Smooth muscle cell of the pulmonary artery (primary cell): Measurements from ENCODE around the gene VMO1. TPM values are rescaled to one million over a fixed set of nuclear protein-coding genes. Genes with fewer than 3 reads are reported as not detected.

Experiments
- total RNA-seq: library from RNA; depleted of rRNA; stranded (reverse); fragments of >200 nt; gene quantifications from 2 replicates; pipeline ENCODE4 v1.2.3, GENCODE V29; 2014

VMO1 gene, protein sequence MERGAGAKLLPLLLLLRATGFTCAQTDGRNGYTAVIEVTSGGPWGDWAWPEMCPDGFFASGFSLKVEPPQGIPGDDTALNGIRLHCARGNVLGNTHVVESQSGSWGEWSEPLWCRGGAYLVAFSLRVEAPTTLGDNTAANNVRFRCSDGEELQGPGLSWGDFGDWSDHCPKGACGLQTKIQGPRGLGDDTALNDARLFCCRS
- total RNA-seq: 0.33 TPM in 2 replicates

DNA sequence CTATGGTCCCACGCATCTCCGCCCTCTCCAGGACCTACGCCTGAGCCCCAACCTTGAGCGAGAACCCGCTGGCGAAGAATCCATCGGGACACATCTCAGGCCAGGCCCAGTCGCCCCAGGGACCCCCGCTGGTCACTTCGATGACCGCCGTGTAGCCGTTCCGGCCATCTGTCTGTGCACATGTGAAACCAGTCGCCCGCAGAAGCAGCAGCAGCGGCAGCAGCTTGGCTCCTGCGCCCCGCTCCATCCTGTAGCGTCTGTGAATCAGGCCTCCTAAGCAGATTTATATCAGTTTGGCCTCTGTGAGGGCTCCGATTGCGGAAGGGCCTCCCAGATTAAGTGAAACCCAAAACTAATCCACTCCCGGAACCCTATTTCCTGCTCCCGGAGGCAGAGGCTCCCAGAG is at the start of gene VMO1:
Gene VMO1 (minus strand): TSS at position 259 of the 406 bp plus-strand sequence. CDS start 12 bp downstream, at position 247.

DNA sequence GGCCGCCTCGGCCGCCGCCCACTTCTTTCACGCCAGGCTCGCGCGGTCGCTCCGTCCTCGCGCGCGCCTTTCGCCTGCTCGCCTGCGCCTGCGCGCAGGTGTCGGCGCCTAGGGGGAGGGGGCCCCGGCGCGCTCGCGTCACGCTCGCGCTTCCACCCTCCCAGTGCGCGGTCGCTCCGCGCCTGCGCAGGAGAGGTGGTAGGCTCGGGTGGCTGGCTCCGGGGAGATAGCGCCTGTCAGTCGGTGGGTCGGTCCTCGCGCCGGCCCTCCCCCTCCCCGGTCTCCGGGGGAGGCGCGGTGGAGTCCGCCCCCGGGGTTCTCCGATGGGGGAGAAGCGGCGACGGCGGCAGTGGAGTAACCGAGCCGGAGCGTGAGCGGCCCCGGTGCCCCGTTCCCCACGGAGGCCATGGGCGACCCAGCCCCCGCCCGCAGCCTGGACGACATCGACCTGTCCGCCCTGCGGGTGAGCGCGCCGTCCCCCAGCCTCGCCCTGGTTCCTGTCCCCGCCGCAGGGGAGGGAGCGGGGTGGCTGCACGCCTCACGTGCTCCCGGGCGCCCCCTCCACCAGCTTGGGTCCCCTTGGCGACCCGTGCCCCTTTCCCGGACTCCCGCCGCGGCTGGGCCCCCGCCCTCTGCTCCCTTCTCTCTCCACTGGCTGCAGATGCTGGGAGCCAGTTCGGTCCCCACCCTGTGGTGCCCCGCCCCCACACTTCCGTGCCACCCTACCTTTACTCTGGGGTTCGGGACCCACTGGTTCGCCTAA is 47.2 kb upstream of the VMO1 start, which contains the start of gene MINK1:
Gene MINK1 (plus strand): TSS at position 163 of the 763 bp plus-strand sequence. CDS start 244 bp downstream, at position 407.

DNA sequence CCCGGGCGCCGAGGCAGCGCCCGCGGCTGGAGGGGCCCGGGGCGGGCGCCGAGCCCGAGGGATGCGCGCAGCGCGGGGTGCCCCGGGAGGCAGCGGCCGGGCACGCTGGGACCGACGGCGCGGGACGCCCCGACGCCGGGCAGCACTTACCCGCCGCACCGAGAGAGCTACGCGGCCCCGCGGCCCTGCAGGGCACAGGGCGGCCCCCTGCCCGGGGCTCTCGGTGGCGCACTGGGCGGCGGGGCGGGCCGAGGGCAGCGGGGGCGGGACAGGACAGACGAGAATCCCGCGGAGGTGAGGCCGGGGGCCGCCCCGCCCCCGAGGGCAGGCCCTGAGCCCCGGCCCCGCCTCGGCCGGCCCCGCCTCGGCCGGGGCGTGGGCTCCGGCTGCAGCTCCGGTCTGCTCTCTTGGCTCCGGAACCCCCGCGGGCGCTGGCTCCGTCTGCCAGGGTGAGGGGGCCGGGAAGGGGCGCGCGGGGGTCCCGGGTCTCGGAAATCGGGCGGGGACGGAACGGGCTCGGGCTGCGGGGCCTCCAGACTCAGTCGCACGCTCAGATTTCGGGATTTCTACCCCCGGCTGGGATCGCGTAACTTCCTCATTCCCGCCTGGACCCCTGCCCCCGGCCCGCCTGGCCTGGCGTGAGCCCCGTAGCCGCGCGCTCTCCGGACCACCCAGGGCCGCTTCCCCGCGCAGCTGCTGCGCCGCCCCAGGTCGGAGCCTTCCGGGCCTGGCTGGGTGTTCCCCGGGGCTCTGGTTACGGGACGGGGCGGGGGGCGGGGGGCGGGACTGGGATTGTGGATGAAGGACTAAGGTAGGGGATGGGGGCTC is 20.8 kb upstream of the VMO1 start, which contains the start of gene PLD2:
Gene PLD2 (plus strand): TSS at position 376 of the 828 bp plus-strand sequence. CDS start 621 bp downstream, outside the sequence.

GRCh38 chr17:4802228-4802627 is 16.1 kb upstream of the VMO1 start, which contains the start of gene C17orf114:
C17orf114 (minus strand) TSS chr17:4802328.

DNA sequence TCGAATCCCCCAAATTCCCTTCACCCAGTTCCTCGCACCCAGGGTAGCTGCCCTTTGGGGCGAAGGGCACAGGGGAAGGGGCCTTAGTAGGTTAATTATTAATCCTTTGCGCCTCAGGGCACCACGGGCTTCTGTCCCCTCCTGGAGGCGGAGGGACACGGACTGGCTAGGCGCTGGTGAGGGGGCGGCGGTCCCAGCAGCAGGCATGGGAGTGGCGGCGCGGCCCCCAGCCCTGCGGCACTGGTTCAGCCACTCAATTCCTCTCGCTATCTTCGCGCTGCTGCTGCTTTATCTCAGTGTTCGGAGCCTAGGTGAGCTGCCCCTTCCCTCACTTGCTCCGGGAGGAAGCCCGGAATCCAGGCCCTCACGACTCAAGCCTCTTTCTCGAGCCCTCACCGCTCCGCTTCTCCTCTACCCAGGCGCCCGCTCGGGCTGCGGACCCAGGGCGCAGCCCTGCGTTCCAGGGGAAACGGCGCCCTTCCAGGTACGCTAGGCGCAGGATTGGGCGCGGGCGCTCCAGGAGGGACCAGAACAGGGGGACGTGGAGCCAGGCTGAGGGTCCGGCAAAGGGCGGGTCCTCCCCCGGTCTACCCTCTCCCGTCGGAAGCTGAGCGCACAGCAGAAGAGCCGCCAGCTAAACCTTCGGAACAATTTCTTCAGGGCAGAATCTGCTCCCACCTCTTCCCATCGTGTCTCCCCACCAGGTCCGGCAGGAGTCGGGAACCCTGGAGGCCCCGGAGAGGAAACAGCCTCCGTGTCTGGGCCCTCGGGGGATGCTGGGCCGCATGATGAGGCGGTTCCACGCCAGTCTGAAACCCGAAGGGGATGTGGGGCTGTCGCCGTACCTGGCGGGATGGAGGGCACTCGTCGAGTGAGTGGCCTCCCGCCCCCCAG is 2.9 kb upstream of the VMO1 start, which contains the start of gene GLTPD2:
Gene GLTPD2 (plus strand): TSS at position 158 of the 894 bp plus-strand sequence. CDS start 48 bp downstream, at position 206.

GRCh38 chr17:4771519-4772234 is 14.5 kb downstream of the VMO1 start, which contains the start of gene TM4SF5:
TM4SF5 (plus strand) TSS chr17:4771886; CDS start chr17:4771923, 37 bp downstream.

DNA sequence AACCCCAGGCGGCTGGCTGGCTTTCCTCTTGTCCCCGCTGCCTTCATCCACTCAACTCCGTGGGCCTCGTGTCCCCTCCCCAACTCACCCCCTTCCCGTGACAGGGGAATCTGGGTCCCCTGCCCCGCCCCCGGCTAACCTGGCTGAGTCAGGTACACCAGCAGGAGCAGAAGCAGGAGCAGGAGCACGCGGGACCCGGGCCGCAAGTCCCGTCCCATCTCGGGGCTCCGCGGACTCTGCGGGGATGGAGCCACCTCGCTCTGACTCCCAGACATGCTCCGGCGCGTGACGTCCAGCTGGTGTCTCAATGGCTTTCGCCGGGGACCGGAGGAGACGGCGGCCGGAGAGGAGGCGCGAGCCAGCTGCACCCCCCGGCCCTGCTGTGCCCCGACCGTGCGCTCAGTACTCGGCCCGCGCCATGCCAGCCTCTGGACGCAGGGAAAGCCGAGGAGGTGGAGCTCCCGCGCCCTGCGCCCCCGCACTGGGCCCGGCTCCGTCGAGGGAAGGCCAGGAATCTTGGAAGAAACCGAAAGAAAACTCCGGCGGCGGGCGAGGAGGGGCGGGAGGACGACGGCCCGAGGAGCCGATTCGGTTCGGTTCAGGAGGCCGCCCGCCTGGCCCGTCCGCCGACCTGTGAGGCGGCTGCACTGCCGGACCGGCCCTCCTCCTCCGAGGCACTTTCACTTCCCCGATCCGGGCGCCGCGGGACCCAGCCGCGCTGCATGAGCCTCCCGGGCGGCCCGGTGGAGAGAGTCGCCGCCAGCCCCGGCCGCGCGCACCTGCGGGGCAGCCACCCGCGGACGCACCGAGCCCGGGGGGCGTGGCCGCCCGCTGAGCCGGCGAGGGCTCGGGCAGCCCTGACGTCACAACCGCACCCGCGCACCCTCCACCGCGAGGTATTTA is 46.8 kb downstream of the VMO1 start, which contains the start of the genes CXCL16 and ZMYND15:
Gene CXCL16 (minus strand): TSS at position 807 of the 903 bp plus-strand sequence. CDS start 589 bp downstream, at position 218.
Gene ZMYND15 (plus strand): TSS at position 712 of the 903 bp plus-strand sequence. CDS start 716 bp downstream, outside the sequence.

Other genes with a start within 250 kb of the VMO1 start
- gene MYBBP1A, start 231.0 kb downstream of the VMO1 start, total RNA-seq: 46.6 and 87.2 TPM in 2 replicates
- not detected in 2 replicates for gene GGT6, start 225.8 kb downstream of the VMO1 start, total RNA-seq
- gene SMTNL2, start 201.8 kb downstream of the VMO1 start, total RNA-seq: 0.72 TPM in 1 of 2 replicates, not detected in the other
- 0.03 TPM in 1 of 2 replicates, not detected in the other for gene ALOX15, start 144.7 kb downstream of the VMO1 start, total RNA-seq
- 61.6 and 68.2 TPM in 2 replicates for gene PELP1, start 82.2 kb downstream of the VMO1 start, total RNA-seq
- 4.0 and 5.4 TPM in 2 replicates for gene ARRB2, start 75.7 kb downstream of the VMO1 start, total RNA-seq
- 11.4 and 11.7 TPM in 2 replicates for gene MED11, start 54.9 kb downstream of the VMO1 start, total RNA-seq
- 0.07 and 0.10 TPM in 2 replicates for gene ZMYND15, start 46.5 kb downstream of the VMO1 start, total RNA-seq
- 4.0 and 4.5 TPM in 2 replicates for gene CXCL16, start 46.4 kb downstream of the VMO1 start, total RNA-seq
- gene TM4SF5, start 14.5 kb downstream of the VMO1 start, total RNA-seq: not detected in 2 replicates
- not detected in 2 replicates for gene GLTPD2, start 2.6 kb upstream of the VMO1 start, total RNA-seq
- 88.0 and 106 TPM in 2 replicates for gene PSMB6, start 9.8 kb upstream of the VMO1 start, total RNA-seq
- 16.4 and 25.9 TPM in 2 replicates for gene PLD2, start 20.8 kb upstream of the VMO1 start, total RNA-seq
- gene MINK1, start 47.0 kb upstream of the VMO1 start, total RNA-seq: 49.9 and 73.2 TPM in 2 replicates
- gene C17orf107, start 113.2 kb upstream of the VMO1 start, total RNA-seq: 6.4 and 9.9 TPM in 2 replicates
- gene CHRNE, start 116.7 kb upstream of the VMO1 start, total RNA-seq: 0.33 and 2.8 TPM in 2 replicates
- not detected in 2 replicates for gene GP1BA, start 145.9 kb upstream of the VMO1 start, total RNA-seq
- gene SLC25A11, start 153.7 kb upstream of the VMO1 start, total RNA-seq: 69.7 and 71.2 TPM in 2 replicates
- gene RNF167, start 153.9 kb upstream of the VMO1 start, total RNA-seq: 26.6 and 27.2 TPM in 2 replicates
- gene PFN1, start 162.2 kb upstream of the VMO1 start, total RNA-seq: 405 and 683 TPM in 2 replicates
- 3.3 and 3.4 TPM in 2 replicates for gene ENO3, start 164.8 kb upstream of the VMO1 start, total RNA-seq
- gene SPAG7, start 181.5 kb upstream of the VMO1 start, total RNA-seq: 39.8 and 47.0 TPM in 2 replicates
- gene CAMTA2, start 201.3 kb upstream of the VMO1 start, total RNA-seq: 17.1 and 23.0 TPM in 2 replicates
- gene INCA1, start 211.2 kb upstream of the VMO1 start, total RNA-seq: 0.23 and 0.46 TPM in 2 replicates
- 83.3 and 112 TPM in 2 replicates for gene KIF1C, start 211.6 kb upstream of the VMO1 start, total RNA-seq
- 0.07 and 0.13 TPM in 2 replicates for gene SLC52A1, start 249.1 kb upstream of the VMO1 start, total RNA-seq